A673 (cell line): Measurements from ENCODE around the gene SMTN. TPM values are rescaled to one million over a fixed set of nuclear protein-coding genes. Genes with fewer than 3 reads are reported as not detected.

Source experiments
- BruUV-seq: library from RNA; stranded (reverse); fragments of 400-500 nt; replicated peaks from 2 replicates; lab custom pipeline; 2021; lab: Mats Ljungman, UMichigan
- CTCF ChIA-PET: fragments of 300-600 bp; sonication (Branson Sonifier 250); formaldehyde crosslinking; loops from one replicate; lab custom pipeline; 2022; ENCODE audit warnings: antibody characterized with exemption; lab: Charles Lee
- POLR2A ChIA-PET: fragments of 300-600 bp; sonication (Branson Sonifier 250); formaldehyde crosslinking; loops from one replicate; lab custom pipeline; 2022; ENCODE audit warnings: antibody characterized with exemption; ENCODE audit not compliant: low non-redundant PET; lab: Charles Lee
- DNase-seq: peaks from one replicate; pipeline ENCODE4 v3.0.0-alpha.2; 2015; ENCODE audit warnings: low spot score
- H3K27ac ChIP-seq: fragments of 200-600 bp; sonication (generic); 2 replicates; pipeline ENCODE4 v1.5.1; 2016; ENCODE audit warnings: mixed run types, low read depth, mild to moderate bottlenecking, mixed read lengths, antibody characterized with exemption, low read length; ENCODE audit not compliant: poor library complexity, severe bottlenecking
- H3K27me3 ChIP-seq: fragments of 200-600 bp; sonication (generic); replicated peaks from 2 replicates; pipeline ENCODE4 v1.6.1; 2017; ENCODE audit warnings: mixed run types, low read depth, mild to moderate bottlenecking, mixed read lengths, antibody characterized with exemption, low read length; ENCODE audit not compliant: insufficient read depth, poor library complexity
- H3K36me3 ChIP-seq: fragments of 200-600 bp; sonication (generic); 2 replicates; pipeline ENCODE4 v1.6.1; 2016; ENCODE audit warnings: mixed run types, mild to moderate bottlenecking, mixed read lengths, antibody characterized with exemption, low read length; ENCODE audit not compliant: insufficient read depth, poor library complexity, severe bottlenecking
- H3K4me1 ChIP-seq: fragments of 200-600 bp; sonication (generic); 2 replicates; pipeline ENCODE4 v1.6.1; 2017; ENCODE audit warnings: mixed run types, mild to moderate bottlenecking, mixed read lengths, antibody characterized with exemption, low read length; ENCODE audit not compliant: insufficient read depth, poor library complexity, severe bottlenecking
- H3K4me3 ChIP-seq: fragments of 200-600 bp; sonication (generic); 2 replicates; pipeline ENCODE4 v1.5.1; 2016; ENCODE audit warnings: low read depth, mixed run types, mild to moderate bottlenecking, mixed read lengths, low read length; ENCODE audit not compliant: poor library complexity, severe bottlenecking
- H3K9me3 ChIP-seq: fragments of 200-600 bp; sonication (generic); 2 replicates; pipeline ENCODE4 v1.6.1; 2016; ENCODE audit warnings: mixed run types, low read depth, mild to moderate bottlenecking, mixed read lengths, antibody characterized with exemption, low read length; ENCODE audit not compliant: poor library complexity, severe bottlenecking
- EZH2 ChIP-seq: fragments of 200-600 bp; sonication (generic); IDR thresholded peaks from 2 replicates; pipeline ENCODE4 v1.6.1; 2017; ENCODE audit warnings: borderline replicate concordance, low read depth, mild to moderate bottlenecking, mixed read lengths, antibody characterized with exemption, low read length; ENCODE audit not compliant: poor library complexity, severe bottlenecking
- intact Hi-C: fragments of 100-400 bp; cut with micrococcal nuclease; formaldehyde crosslinking; loops from one replicate; pipeline ENCODE4 v1.10.0; 2022; ENCODE audit not compliant: unreplicated experiment
- total RNA-seq: library from RNA; stranded (reverse); gene quantifications from 2 replicates; pipeline ENCODE4 v1.2.3, GENCODE V29; 2021
- TF ChIP-seq, protein P1 (sequence below): fragments of 300-800, 200-600 bp; sonication (generic); conservative IDR thresholded peaks from 2 replicates; pipeline ENCODE4 v1.5.1; 2017; ENCODE audit warnings: low read depth, mild to moderate bottlenecking, antibody characterized with exemption, low read length, moderate library complexity, mixed read lengths

Gene SMTN
- total RNA-seq, 1 experiment from 2014 or later = 40.0 TPM

DNA sequence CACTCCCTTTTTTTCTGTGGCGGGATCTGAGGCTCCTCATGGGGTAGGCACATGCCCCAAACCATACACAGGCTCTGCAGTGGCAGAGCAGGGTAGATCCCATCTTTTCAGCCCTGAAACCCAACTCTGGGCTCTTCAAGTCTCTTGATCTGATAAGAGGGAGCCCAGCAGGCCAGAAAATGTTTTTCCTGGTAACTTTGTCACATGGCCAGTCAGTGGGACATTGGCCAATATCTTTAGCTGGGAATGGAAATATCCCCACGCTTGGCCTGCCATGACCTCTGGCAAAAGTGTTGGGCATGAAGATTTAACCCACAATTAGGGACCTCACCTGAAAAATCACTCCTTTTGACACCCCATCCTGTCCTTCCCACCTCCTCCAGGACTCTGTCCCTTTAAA is 49.8 kb downstream of the SMTN start:
- Histone ChIP-seq H3K4me1 (no peaks in the 10 kb centered on the region), H3K27me3 (no peaks in the 10 kb centered on the region), H3K27ac (no peak overlapping the region), H3K4me3 (no peak overlapping the region), H3K9me3 (no peaks in the 10 kb centered on the region), H3K36me3 (peaks cover 29% of the 10 kb centered on the region)
- intact Hi-C loops = no loop called here
- BruUV-seq = no TSS peak
- TF ChIP-seq EZH2 = no peak
- TF ChIP-seq, protein P1, sequence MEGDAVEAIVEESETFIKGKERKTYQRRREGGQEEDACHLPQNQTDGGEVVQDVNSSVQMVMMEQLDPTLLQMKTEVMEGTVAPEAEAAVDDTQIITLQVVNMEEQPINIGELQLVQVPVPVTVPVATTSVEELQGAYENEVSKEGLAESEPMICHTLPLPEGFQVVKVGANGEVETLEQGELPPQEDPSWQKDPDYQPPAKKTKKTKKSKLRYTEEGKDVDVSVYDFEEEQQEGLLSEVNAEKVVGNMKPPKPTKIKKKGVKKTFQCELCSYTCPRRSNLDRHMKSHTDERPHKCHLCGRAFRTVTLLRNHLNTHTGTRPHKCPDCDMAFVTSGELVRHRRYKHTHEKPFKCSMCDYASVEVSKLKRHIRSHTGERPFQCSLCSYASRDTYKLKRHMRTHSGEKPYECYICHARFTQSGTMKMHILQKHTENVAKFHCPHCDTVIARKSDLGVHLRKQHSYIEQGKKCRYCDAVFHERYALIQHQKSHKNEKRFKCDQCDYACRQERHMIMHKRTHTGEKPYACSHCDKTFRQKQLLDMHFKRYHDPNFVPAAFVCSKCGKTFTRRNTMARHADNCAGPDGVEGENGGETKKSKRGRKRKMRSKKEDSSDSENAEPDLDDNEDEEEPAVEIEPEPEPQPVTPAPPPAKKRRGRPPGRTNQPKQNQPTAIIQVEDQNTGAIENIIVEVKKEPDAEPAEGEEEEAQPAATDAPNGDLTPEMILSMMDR = no peak
- POLR2A ChIA-PET = no interaction called here
- no peak for DNase-seq
- CTCF ChIA-PET = no interaction called here

DNA sequence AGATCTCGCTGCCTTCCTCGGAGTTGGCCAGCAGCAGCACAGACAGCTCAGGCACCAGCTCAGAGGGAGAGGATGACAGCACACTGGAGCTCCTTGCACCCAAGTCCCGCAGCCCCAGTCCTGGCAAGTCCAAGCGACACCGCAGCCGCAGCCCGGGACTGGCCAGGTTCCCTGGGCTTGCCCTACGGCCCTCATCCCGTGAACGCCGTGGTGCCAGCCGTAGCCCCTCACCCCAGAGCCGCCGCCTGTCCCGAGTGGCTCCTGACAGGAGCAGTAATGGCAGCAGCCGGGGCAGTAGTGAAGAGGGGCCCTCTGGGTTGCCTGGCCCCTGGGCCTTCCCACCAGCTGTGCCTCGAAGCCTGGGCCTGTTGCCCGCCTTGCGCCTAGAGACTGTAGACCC is 52.8 kb downstream of the SMTN start:
- H3K4me3 ChIP-seq = no peak overlapping the region
- no peak overlapping the region for H3K27ac ChIP-seq
- ChIA-PET POLR2A (no interaction called here), CTCF (interaction anchor here (0.6 kb wide), 1 partner anchor 284 kb away, joined by 3 read pairs; no protein-coding TSS in a partner anchor)
- peaks cover 6% of the 10 kb centered on the region for H3K4me1 ChIP-seq
- no peak for DNase-seq
- H3K36me3 ChIP-seq = peaks cover 54% of the 10 kb centered on the region
- TF ChIP-seq, protein P1 = no peak
- TF ChIP-seq EZH2 = no peak
- no peaks in the 10 kb centered on the region for H3K9me3 ChIP-seq
- no TSS peak for BruUV-seq
- intact Hi-C loops = no loop called here
- no peaks in the 10 kb centered on the region for H3K27me3 ChIP-seq

DNA sequence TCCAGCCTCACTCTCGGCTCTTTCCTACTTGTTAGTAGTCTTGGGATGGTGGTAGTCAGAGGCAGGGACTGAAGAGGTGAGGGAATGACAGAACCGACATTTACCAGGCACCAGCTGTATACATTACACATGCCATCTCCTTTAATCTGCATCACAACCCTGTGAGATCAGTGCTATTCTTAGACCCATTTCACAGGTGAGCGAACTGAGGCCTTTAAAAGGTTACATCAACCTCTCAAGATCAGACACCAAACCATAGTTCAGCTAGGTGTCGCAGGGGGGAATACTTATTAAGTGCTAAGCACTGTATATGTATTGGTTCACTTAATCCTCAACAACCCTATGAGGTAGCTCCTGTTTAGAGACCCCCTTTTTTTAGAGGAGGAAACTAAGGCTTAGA is 53.6 kb downstream of the SMTN start:
- ChIA-PET CTCF (interaction anchor here (0.6 kb wide), 1 partner anchor 283 kb away, joined by 3 read pairs; no protein-coding TSS in a partner anchor), POLR2A (no interaction called here)
- Histone ChIP-seq H3K27ac (no peak overlapping the region), H3K36me3 (peaks cover 54% of the 10 kb centered on the region), H3K27me3 (no peaks in the 10 kb centered on the region), H3K4me3 (no peak overlapping the region), H3K4me1 (peaks cover 6% of the 10 kb centered on the region), H3K9me3 (no peaks in the 10 kb centered on the region)
- TF ChIP-seq EZH2 = no peak
- TF ChIP-seq, protein P1 = no peak
- BruUV-seq = no TSS peak
- no peak for DNase-seq
- intact Hi-C loops = no loop called here
